HG03565 (cell line): ENCODE results near the gene LYG2.
"Not testable (repeated sequence)": the region's sequence is repeated elsewhere in the genome, so short reads cannot be mapped to it uniquely, and the experiment has no call there.

ENCODE experiments used
- ATAC-seq: cut with Tn5 transposase; IDR thresholded peaks from one replicate; pipeline ENCODE4 v1.9.1; 2021; ENCODE audit warnings: mild to moderate bottlenecking, moderate library complexity; ENCODE audit not compliant: unreplicated experiment

The LYG2 gene

GRCh38 chr2:99255491-99256318, at the start of gene LYG2:
TSS of gene LYG2 (minus strand) at chr2:99255666. CDS start at chr2:99254260, 1,406 bp downstream.
- ATAC-seq, result no peak

- ATAC-seq, result not testable (repeated sequence)
Measured at GRCh38 chr2:99301097-99301496, 45.6 kb upstream of the LYG2 start, which contains the start of gene LYG1. TSS of gene LYG1 (minus strand) at chr2:99301197. CDS start at chr2:99295670, 5,527 bp downstream.

GRCh38 chr2:99299580-99299979, 44.1 kb upstream of the LYG2 start:
- no peak for ATAC-seq

- no peak for ATAC-seq
Measured at GRCh38 chr2:99297994-99298393, 42.5 kb upstream of the LYG2 start.

GRCh38 chr2:99285526-99285925, 30.1 kb upstream of the LYG2 start:
- ATAC-seq, result no peak

- no peak for ATAC-seq
Measured at GRCh38 chr2:99279969-99280695, 24.7 kb upstream of the LYG2 start.

- no peak for ATAC-seq
Measured at GRCh38 chr2:99278793-99279291, 23.4 kb upstream of the LYG2 start.

- ATAC-seq, result not testable (repeated sequence)
Measured at GRCh38 chr2:99278195-99278765, 22.8 kb upstream of the LYG2 start.

GRCh38 chr2:99275882-99276281, 20.4 kb upstream of the LYG2 start:
- ATAC-seq, result no peak

- no peak for ATAC-seq
Measured at GRCh38 chr2:99261242-99261641, 5.8 kb upstream of the LYG2 start.

- no peak for ATAC-seq
Measured at GRCh38 chr2:99260184-99260583, 4.7 kb upstream of the LYG2 start.

- ATAC-seq, result no peak
Measured at GRCh38 chr2:99259465-99259864, 4.0 kb upstream of the LYG2 start.

GRCh38 chr2:99256677-99257076, 1.2 kb upstream of the LYG2 start:
- no peak for ATAC-seq

- ATAC-seq, result no peak
Measured at GRCh38 chr2:99249951-99250350, 5.5 kb downstream of the LYG2 start.

GRCh38 chr2:99242151-99242550, 13.3 kb downstream of the LYG2 start:
- no peak for ATAC-seq

GRCh38 chr2:99240431-99240830, 15.0 kb downstream of the LYG2 start:
- no peak for ATAC-seq

GRCh38 chr2:99238599-99238998, 16.9 kb downstream of the LYG2 start:
- no peak for ATAC-seq

- not testable (repeated sequence) for ATAC-seq
Measured at GRCh38 chr2:99233177-99233576, 22.3 kb downstream of the LYG2 start.

- no peak for ATAC-seq
Measured at GRCh38 chr2:99217929-99218501, 37.5 kb downstream of the LYG2 start.

GRCh38 chr2:99216096-99216495, 39.4 kb downstream of the LYG2 start:
- no peak for ATAC-seq

GRCh38 chr2:99205491-99205890, 50.0 kb downstream of the LYG2 start:
- ATAC-seq, result no peak
